ENCODE measurements around the gene PALD1. TPM values are rescaled to one million over a fixed set of nuclear protein-coding genes. Genes with fewer than 3 reads are reported as not detected.

Gene PALD1
- polyA plus RNA-seq, 1 of the 3 experiments (the other 2 are of a cell fraction): 0.16 TPM

GRCh38 chr10:70540789-70541360 is 62.3 kb downstream of the PALD1 start:
- Histone ChIP-seq H4K20me1 (ENCODE audit: insufficient read depth) (no peaks in the 10 kb centered on the region), H2AFZ (ENCODE audit: low read depth) (no peak overlapping the region), H3K9me3 (no peaks in the 10 kb centered on the region), H3K36me3 (replicated peaks in 1 of 2; ENCODE audit: control insufficient read depth in 1 of 2, insufficient read depth in 2 of 2, low read length in 1 of 2) (no peaks in the 10 kb centered on the region), H3K27me3 (ENCODE audit: insufficient read depth) (0 out of 2 replicates have a peak, but pooled peaks cover 10% of the 10 kb centered on the region), H3K4me2 (no peak overlapping the region), H3K4me1 (ENCODE audit: control insufficient read depth in 1 of 2, insufficient read depth in 2 of 2, low read depth in 1 of 2, low read length in 1 of 2) (no peaks in the 10 kb centered on the region), H3K9ac (no peak overlapping the region), H3K79me2 (ENCODE audit: insufficient read depth) (no peaks in the 10 kb centered on the region), H3K9me2 (no peaks in the 10 kb centered on the region), H3K27ac (ENCODE audit: low read depth in 2 of 2, low read length in 1 of 2) (no peak overlapping the region), H3K4me3 (ENCODE audit: low read depth in 2 of 2, low read length in 1 of 2) (no peak overlapping the region; a peak in 1 of 4 replicates), H3F3A (replicated peaks; ENCODE audit: insufficient read depth) (no peaks in the 10 kb centered on the region)
- no peak for TF ChIP-seq ELF1 (IDR thresholded peaks at IDR 0.05)
- TF ChIP-seq GABPA (IDR thresholded peaks at IDR 0.05; ENCODE audit: low read depth): no peak
- TF ChIP-seq TCF12 (IDR thresholded peaks at IDR 0.05): no peak
- TF ChIP-seq, protein P1, sequence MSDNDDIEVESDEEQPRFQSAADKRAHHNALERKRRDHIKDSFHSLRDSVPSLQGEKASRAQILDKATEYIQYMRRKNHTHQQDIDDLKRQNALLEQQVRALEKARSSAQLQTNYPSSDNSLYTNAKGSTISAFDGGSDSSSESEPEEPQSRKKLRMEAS (IDR thresholded peaks at IDR 0.05; ENCODE audit: low read depth): no peak
- no peak for TF ChIP-seq YY1 (IDR thresholded peaks at IDR 0.05; ENCODE audit: low read depth)
- POLR2A ChIA-PET: no interaction called here
- no peak for DNase-seq
- CTCF ChIA-PET: interaction anchor here (0.8 to 12.2 kb wide), 15 partner anchors 8 to 340 kb away, joined by 3 to 190 read pairs (median 4); no protein-coding TSS in a partner anchor
- 79% methylated on average over 8 of the region's 15 CpGs for WGBS (ENCODE audit: low lambda C conversion rate)

GRCh38 chr10:70541736-70542564 is 63.4 kb downstream of the PALD1 start:
- H3K27me3 ChIP-seq (ENCODE audit: insufficient read depth): 0 out of 2 replicates have a peak, but pooled peaks cover 5% of the 10 kb centered on the region
- H4K20me1 ChIP-seq (ENCODE audit: insufficient read depth): no peaks in the 10 kb centered on the region
- ChIA-PET CTCF (interaction anchor here (1.0 to 12.2 kb wide), 6 partner anchors 11 to 339 kb away, joined by 3 to 190 read pairs (median 5); no protein-coding TSS in a partner anchor), POLR2A (no interaction called here)
- no peak overlapping the region for H3K9ac ChIP-seq
- no peaks in the 10 kb centered on the region for H3K36me3 ChIP-seq (replicated peaks in 1 of 2; ENCODE audit: control insufficient read depth in 1 of 2, insufficient read depth in 2 of 2, low read length in 1 of 2)
- no peak overlapping the region for H3K27ac ChIP-seq (ENCODE audit: low read depth in 2 of 2, low read length in 1 of 2)
- H3K4me1 ChIP-seq (ENCODE audit: control insufficient read depth in 1 of 2, insufficient read depth in 2 of 2, low read depth in 1 of 2, low read length in 1 of 2): no peaks in the 10 kb centered on the region
- WGBS (ENCODE audit: low lambda C conversion rate): 68% methylated on average over 10 of the region's 14 CpGs
- H3K4me3 ChIP-seq (ENCODE audit: low read depth in 2 of 2, low read length in 1 of 2): no peak overlapping the region
- DNase-seq: no peak
- H3K4me2 ChIP-seq: no peak overlapping the region
- no peaks in the 10 kb centered on the region for H3F3A ChIP-seq (replicated peaks; ENCODE audit: insufficient read depth)
- TF ChIP-seq FOXM1 (IDR thresholded peaks at IDR 0.05; ENCODE audit: low read depth) (no peak), RCOR1 (IDR thresholded peaks at IDR 0.05; ENCODE audit: low read length) (no peak), IRF3 (IDR thresholded peaks at IDR 0.05; ENCODE audit: low read depth, low read length) (no peak), CHD2 (IDR thresholded peaks at IDR 0.05; ENCODE audit: low read length, partially characterized antibody) (no peak), RXRA (IDR thresholded peaks at IDR 0.05; ENCODE audit: borderline replicate concordance, low read depth) (no peak)
- H3K9me2 ChIP-seq: no peaks in the 10 kb centered on the region
- H3K9me3 ChIP-seq: no peaks in the 10 kb centered on the region
- no peaks in the 10 kb centered on the region for H3K79me2 ChIP-seq (ENCODE audit: insufficient read depth)
- no peak overlapping the region for H2AFZ ChIP-seq (ENCODE audit: low read depth)

Measured in SK-N-SH (cell line).